Measurements from ENCODE around the gene KLK3.

The KLK3 gene

GRCh38 chr19:50819636-50820035 lies 35.1 kb upstream of the KLK3 start:
- Histone ChIP-seq H3K9me3 (replicated peaks in 1 of 11) (peaks cover 0 to 5% (median 0%) of the 10 kb centered on the region in 11 experiments; a peak in 1 of 22 replicates), H4K20me1 (no peaks in the 10 kb centered on the region), H3K27ac (peak overlapping the region in 4 of 11 experiments; percentile 51 to 76 (median 67); a peak in 3 of 22 replicates), H3K9ac (peak overlapping the region in 9 of 11 experiments; percentile 61 to 72 (median 71); a peak in 13 of 22 replicates), H3K27me3 (no peaks in the 10 kb centered on the region), H3K4me2 (peak overlapping the region; percentile 85 to 98 (median 94)), H3K36me3 (no peaks in the 10 kb centered on the region), H3K4me3 (peak overlapping the region in 9 of 10 experiments; percentile 22 to 63 (median 43); a peak in 11 of 20 replicates), H3K4me1 (peaks cover 52 to 76% (median 73%) of the 10 kb centered on the region in 10 experiments)
- TF ChIP-seq Cebpa-rat (IDR thresholded peaks at IDR 0.05): no peak

DNA sequence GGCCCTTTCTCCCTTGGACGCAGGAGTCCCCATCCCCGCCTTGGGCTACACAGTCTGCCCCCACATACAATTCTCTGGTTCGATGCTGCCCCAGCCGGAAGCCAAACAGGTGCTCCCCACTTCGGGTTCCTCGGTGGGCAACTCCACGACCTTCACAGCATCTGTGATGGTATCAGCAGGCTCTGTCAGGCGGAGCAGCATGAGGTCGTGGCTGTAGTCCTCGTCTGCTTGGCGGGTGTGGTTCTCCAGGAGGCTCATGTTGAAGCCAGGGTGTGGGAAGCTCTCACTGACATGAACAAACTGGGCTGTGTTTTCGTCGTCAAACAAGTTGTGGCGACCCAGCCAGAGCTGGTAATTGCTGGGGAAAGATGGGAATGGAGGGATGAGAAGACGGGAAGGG lies 34.6 kb upstream of the KLK3 start:
- H3K4me2 ChIP-seq: peak overlapping the region; percentile 85 to 98 (median 94)
- peak overlapping the region in 9 of 11 experiments; percentile 13 to 78 (median 66); a peak in 15 of 22 replicates for H3K27ac ChIP-seq
- H3K4me1 ChIP-seq: peaks cover 52 to 76% (median 73%) of the 10 kb centered on the region in 10 experiments
- no peaks in the 10 kb centered on the region for H4K20me1 ChIP-seq
- H3K9me3 ChIP-seq (replicated peaks in 1 of 11): peaks cover 0 to 5% (median 0%) of the 10 kb centered on the region in 11 experiments; a peak in 1 of 22 replicates
- peak overlapping the region; percentile 22 to 63 (median 44); a peak in 14 of 20 replicates for H3K4me3 ChIP-seq
- TF ChIP-seq Cebpa-rat (IDR thresholded peaks at IDR 0.05): no peak
- H3K36me3 ChIP-seq: no peaks in the 10 kb centered on the region
- H3K27me3 ChIP-seq: no peaks in the 10 kb centered on the region
- peak overlapping the region in 10 of 11 experiments; percentile 57 to 72 (median 70); a peak in 16 of 22 replicates for H3K9ac ChIP-seq

DNA sequence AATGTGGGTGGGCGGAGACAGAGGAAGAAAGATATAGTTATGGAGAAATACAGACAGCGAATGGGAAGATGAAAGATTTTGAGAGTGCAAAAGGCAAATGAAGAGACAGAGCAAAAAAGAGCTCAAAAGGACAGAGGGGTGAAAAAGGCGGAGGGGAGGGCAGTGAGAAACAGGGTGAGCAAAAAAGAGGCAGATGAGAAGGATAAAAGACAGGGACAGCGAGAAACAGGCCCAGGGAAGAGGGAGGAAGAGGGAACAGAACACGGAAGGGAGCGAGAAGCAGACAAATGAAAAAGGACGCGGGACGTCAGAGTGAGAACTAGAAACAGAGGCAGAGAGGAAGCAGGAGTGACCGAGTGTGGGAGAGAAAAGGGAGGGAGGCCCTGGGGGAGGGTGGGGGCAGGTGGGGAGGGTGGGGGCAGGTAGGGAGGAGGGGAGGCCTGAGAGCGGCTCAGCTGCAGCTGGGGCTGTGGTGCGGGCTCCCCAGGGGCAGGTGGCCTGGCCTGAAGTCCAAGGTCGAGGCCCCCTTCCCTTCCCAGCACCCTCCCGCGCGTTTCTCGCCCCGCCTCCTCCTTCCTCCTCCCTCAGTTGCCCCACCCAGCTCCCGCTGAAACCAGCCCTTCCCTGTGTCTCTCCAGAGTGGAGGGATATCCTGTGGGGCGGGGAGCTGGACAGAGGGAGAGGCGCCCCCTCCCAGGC lies 34.0 kb upstream of the KLK3 start:
- Histone ChIP-seq H3K4me2 (peak overlapping the region; percentile 85 to 98 (median 94)), H3K27me3 (no peaks in the 10 kb centered on the region), H3K4me1 (peaks cover 52 to 76% (median 73%) of the 10 kb centered on the region in 10 experiments), H3K36me3 (no peaks in the 10 kb centered on the region), H4K20me1 (no peaks in the 10 kb centered on the region), H3K27ac (peak overlapping the region; percentile 51 to 78 (median 66); a peak in 20 of 22 replicates), H3K9me3 (replicated peaks in 1 of 11) (0 out of 22 replicates have a peak, but pooled peaks cover 0 to 1% (median 0%) of the 10 kb centered on the region in 11 experiments), H3K9ac (peak overlapping the region; percentile 57 to 72 (median 70); a peak in 19 of 22 replicates), H3K4me3 (peak overlapping the region; percentile 26 to 63 (median 44); a peak in 16 of 20 replicates)
- no peak for TF ChIP-seq Cebpa-rat (IDR thresholded peaks at IDR 0.05)

DNA sequence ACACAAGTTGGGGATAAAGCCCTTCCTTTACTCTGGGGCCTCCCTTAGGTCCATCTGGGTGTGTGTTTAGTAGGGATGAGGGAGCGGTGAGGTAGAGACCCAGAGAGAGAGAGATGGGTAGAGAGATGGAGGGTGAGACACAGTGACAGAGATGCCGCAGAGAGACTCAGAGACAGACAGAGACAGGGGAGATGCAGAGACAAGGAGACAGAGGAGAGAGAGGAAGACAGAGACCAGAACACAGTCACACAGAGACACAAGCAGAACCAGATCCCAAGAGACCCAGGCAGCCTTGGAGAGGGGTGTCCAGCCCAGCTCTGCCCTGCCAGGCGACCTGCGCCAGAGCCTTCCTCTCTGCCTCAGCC lies 33.5 kb upstream of the KLK3 start:
- H3K4me2 ChIP-seq: peak overlapping the region; percentile 74 to 98 (median 94)
- peak overlapping the region in 10 of 11 experiments; percentile 19 to 76 (median 65); a peak in 19 of 22 replicates for H3K27ac ChIP-seq
- H3K36me3 ChIP-seq: no peaks in the 10 kb centered on the region
- H3K4me1 ChIP-seq: peaks cover 52 to 77% (median 73%) of the 10 kb centered on the region in 10 experiments
- peaks cover 0 to 3% (median under 1%) of the 10 kb centered on the region in 11 experiments; a peak in 15 of 22 replicates for H3K9me3 ChIP-seq (replicated peaks in 1 of 11)
- no peak for TF ChIP-seq Cebpa-rat (IDR thresholded peaks at IDR 0.05)
- H3K4me3 ChIP-seq: peak overlapping the region; percentile 5 to 58 (median 39); a peak in 14 of 20 replicates
- H4K20me1 ChIP-seq: no peaks in the 10 kb centered on the region
- H3K27me3 ChIP-seq: no peaks in the 10 kb centered on the region
- H3K9ac ChIP-seq: peak overlapping the region in 8 of 11 experiments; percentile 37 to 71 (median 66); a peak in 16 of 22 replicates

GRCh38 chr19:50821622-50822021 lies 33.1 kb upstream of the KLK3 start:
- peaks cover 3 to 7% (median 5%) of the 10 kb centered on the region in 11 experiments; a peak in 20 of 22 replicates for H3K9me3 ChIP-seq (replicated peaks in 1 of 11)
- no peaks in the 10 kb centered on the region for H3K36me3 ChIP-seq
- peak overlapping the region; percentile 74 to 98 (median 94) for H3K4me2 ChIP-seq
- H3K4me1 ChIP-seq: peaks cover 52 to 77% (median 73%) of the 10 kb centered on the region in 10 experiments
- H3K27me3 ChIP-seq: no peaks in the 10 kb centered on the region
- peak overlapping the region in 7 of 11 experiments; percentile 56 to 71 (median 66); a peak in 11 of 22 replicates for H3K9ac ChIP-seq
- H4K20me1 ChIP-seq: no peaks in the 10 kb centered on the region
- no peak for TF ChIP-seq Cebpa-rat (IDR thresholded peaks at IDR 0.05)
- peak overlapping the region in 10 of 11 experiments; percentile 19 to 76 (median 65); a peak in 16 of 22 replicates for H3K27ac ChIP-seq
- H3K4me3 ChIP-seq: peak overlapping the region in 2 of 10 experiments; percentile 37 to 40; a peak in 3 of 20 replicates

GRCh38 chr19:50822661-50823208 lies 32.0 kb upstream of the KLK3 start:
- H3K9me3 ChIP-seq (replicated peaks in 1 of 11): peaks cover 8 to 16% (median 12%) of the 10 kb centered on the region in 11 experiments; a peak in 20 of 22 replicates
- no peaks in the 10 kb centered on the region for H3K36me3 ChIP-seq
- H4K20me1 ChIP-seq: no peaks in the 10 kb centered on the region
- H3K9ac ChIP-seq: no peak overlapping the region
- no peak overlapping the region for H3K27ac ChIP-seq
- H3K27me3 ChIP-seq: no peaks in the 10 kb centered on the region
- H3K4me1 ChIP-seq: peaks cover 52 to 69% (median 65%) of the 10 kb centered on the region in 10 experiments
- no peak overlapping the region for H3K4me3 ChIP-seq
- peak overlapping the region; percentile 29 to 96 (median 93); a peak in 21 of 22 replicates for H3K4me2 ChIP-seq
- TF ChIP-seq Cebpa-rat (IDR thresholded peaks at IDR 0.05): no peak

- Histone ChIP-seq H3K4me2 (peak within 1 kb of the TSS; percentile 29 to 96 (median 92); a peak in 20 of 22 replicates), H3K4me3 (no peak within 1 kb of the TSS), H3K36me3 (no peaks in the 10 kb centered on the region), H3K27me3 (no peaks in the 10 kb centered on the region), H3K9me3 (replicated peaks in 1 of 11) (peaks cover 8 to 16% (median 12%) of the 10 kb centered on the region in 11 experiments; a peak in 20 of 22 replicates), H3K4me1 (peaks cover 46 to 61% (median 57%) of the 10 kb centered on the region in 10 experiments), H4K20me1 (no peaks in the 10 kb centered on the region), H3K27ac (no peak within 1 kb of the TSS), H3K9ac (peak within 1 kb of the TSS in 2 of 11 experiments; percentile 13 to 33; a peak in 2 of 22 replicates)
- TF ChIP-seq Cebpa-rat (IDR thresholded peaks at IDR 0.05): no peak
Observed at GRCh38 chr19:50823389-50824042, 31.2 kb upstream of the KLK3 start, which contains the start of gene KLK1. KLK1 (minus strand) TSS chr19:50823787; CDS start chr19:50823748, 39 bp downstream.

DNA sequence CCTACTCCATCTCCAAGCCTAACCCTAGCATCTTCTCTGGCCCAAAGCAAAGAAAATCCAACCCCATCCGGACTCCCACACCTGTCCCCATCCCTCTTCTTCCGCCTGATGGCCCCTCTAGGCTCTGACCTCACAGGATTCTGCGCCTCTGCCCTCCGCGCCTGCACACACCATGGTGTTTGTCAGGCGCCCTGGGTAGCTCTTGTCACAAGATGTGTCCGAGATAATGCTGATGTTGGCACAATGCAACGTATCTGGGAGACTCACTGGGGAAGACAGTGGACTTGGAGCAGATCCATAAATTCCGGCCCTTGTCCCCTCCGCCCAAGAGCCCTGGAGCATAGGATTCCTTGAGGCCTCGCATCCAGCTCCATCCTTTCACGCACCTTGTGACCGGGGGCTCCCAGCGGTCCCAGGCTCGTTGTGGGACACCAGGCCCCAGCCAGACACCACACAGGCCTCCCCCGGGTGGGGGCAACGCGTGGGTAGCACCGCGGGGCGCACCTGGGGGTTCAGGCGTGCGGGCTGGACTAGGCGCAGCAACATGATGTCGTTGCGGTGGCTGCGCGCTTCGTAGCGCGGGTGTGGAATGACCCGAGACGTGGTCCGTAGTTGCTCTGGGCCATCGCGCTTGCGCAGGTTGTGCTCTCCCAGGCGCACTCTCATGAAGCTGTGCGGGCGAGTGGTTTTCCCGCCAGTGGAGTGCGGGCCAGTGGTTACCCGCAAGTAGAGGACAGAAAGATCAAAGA lies 28.0 kb upstream of the KLK3 start:
- no peak for TF ChIP-seq Cebpa-rat (IDR thresholded peaks at IDR 0.05)
- H4K20me1 ChIP-seq: no peaks in the 10 kb centered on the region
- peaks cover 17 to 41% (median 29%) of the 10 kb centered on the region in 10 experiments; a peak in 19 of 20 replicates for H3K4me1 ChIP-seq
- no peak overlapping the region for H3K4me3 ChIP-seq
- no peaks in the 10 kb centered on the region for H3K27me3 ChIP-seq
- peaks cover 8 to 16% (median 12%) of the 10 kb centered on the region in 11 experiments; a peak in 20 of 22 replicates for H3K9me3 ChIP-seq (replicated peaks in 1 of 11)
- H3K9ac ChIP-seq: no peak overlapping the region
- H3K27ac ChIP-seq: no peak overlapping the region
- H3K4me2 ChIP-seq: no peak overlapping the region
- H3K36me3 ChIP-seq: no peaks in the 10 kb centered on the region

Measured in BLaER1 treated with 17β-estradiol and CSF1 and Interleukin-3, amounts not matched to agents 10 nM and 100 nM (cell line).